Measurements from ENCODE around the gene POU2AF1. TPM values are rescaled to one million over a fixed set of nuclear protein-coding genes. Genes with fewer than 3 reads are reported as not detected.
"Not testable (repeated sequence)": the region's sequence is repeated elsewhere in the genome, so short reads cannot be mapped to it uniquely, and the experiment has no call there.

The POU2AF1 gene
- total RNA-seq, 3 donors from 2014 or later = 4.3 to 10.8 (median 7.5) TPM

- ATAC-seq (no peak), DNase-seq (no peak)
- Mint-ChIP-seq H3K27me3 (ENCODE audit: low read depth) (no peaks in the 10 kb centered on the region), H3K9me3 (no peaks in the 10 kb centered on the region), H3K4me1 (ENCODE audit: low read depth) (no peaks in the 10 kb centered on the region), H3K4me3 (no peak overlapping the region), H3K36me3 (ENCODE audit: insufficient read depth) (no peaks in the 10 kb centered on the region)
These were observed 53.8 kb downstream of the POU2AF1 start for GRCh38 chr11:111325259-111325658.

DNA sequence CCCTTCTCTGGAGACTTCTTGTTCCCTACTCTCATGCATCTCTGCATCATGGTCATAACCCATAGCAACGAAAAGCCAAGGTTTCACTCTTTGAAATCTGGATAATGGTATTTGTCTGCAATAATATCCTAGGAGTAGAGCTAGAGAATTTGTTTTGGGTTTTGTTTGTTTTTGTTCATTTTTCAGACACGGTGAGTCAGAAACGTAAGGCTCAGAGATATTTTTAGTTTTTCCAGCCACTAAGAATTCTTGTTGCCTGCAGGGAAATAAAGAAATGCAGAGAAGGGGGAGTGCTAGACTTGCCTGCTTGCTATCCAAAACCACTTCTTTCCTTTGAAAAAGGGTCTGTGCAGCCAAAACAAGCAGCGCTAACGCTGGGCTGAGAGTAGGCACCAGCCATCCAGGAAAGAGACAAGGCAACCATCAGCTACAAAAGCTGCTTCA is 54.8 kb downstream of the POU2AF1 start:
- Mint-ChIP-seq H3K36me3 (ENCODE audit: insufficient read depth) (no peaks in the 10 kb centered on the region), H3K9me3 (no peaks in the 10 kb centered on the region), H3K27me3 (ENCODE audit: low read depth) (no peaks in the 10 kb centered on the region), H3K4me3 (no peak overlapping the region), H3K4me1 (ENCODE audit: low read depth) (no peaks in the 10 kb centered on the region)
- DNase-seq = no peak
- no peak for ATAC-seq

DNA sequence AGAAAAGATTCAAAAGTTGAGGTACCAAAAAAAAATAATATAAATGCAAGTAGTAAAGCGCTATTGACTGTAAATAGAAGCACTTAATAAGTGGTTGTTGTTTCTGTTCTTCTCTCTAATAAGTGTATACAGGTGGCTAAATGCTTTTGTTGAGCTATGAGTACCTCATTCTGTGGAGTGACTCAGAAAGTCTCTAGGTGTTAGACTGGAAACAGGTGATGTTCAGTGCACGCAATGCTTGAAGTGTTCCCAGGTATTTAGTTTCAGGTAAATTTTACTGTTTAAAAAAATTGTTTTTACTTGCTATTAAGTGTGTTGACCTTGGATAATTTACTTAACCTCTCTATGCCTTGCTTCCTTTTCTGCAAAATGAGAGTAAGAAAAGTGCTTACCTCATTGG is 56.5 kb downstream of the POU2AF1 start:
- H3K4me3 Mint-ChIP-seq = no peak overlapping the region
- no peaks in the 10 kb centered on the region for H3K9me3 Mint-ChIP-seq
- ATAC-seq = no peak
- H3K4me1 Mint-ChIP-seq (ENCODE audit: low read depth) = no peaks in the 10 kb centered on the region
- H3K36me3 Mint-ChIP-seq (ENCODE audit: insufficient read depth) = no peaks in the 10 kb centered on the region
- DNase-seq = no peak
- H3K27me3 Mint-ChIP-seq (ENCODE audit: low read depth) = no peaks in the 10 kb centered on the region

GRCh38 chr11:111320728-111321568 is 58.1 kb downstream of the POU2AF1 start:
- no peaks in the 10 kb centered on the region for H3K36me3 Mint-ChIP-seq (ENCODE audit: insufficient read depth)
- DNase-seq (no peak), ATAC-seq (no peak)
- no peaks in the 10 kb centered on the region for H3K27me3 Mint-ChIP-seq (ENCODE audit: low read depth)
- H3K4me1 Mint-ChIP-seq (ENCODE audit: low read depth) = no peaks in the 10 kb centered on the region
- H3K4me3 Mint-ChIP-seq = no peak overlapping the region
- no peaks in the 10 kb centered on the region for H3K9me3 Mint-ChIP-seq

- not testable (repeated sequence) for DNase-seq; H3K9me3 Mint-ChIP-seq; H3K27me3 Mint-ChIP-seq (ENCODE audit: low read depth); ATAC-seq; H3K4me1 Mint-ChIP-seq (ENCODE audit: low read depth); H3K4me3 Mint-ChIP-seq; H3K36me3 Mint-ChIP-seq (ENCODE audit: insufficient read depth)
These were observed 58.9 kb downstream of the POU2AF1 start for GRCh38 chr11:111320199-111320598.

DNA sequence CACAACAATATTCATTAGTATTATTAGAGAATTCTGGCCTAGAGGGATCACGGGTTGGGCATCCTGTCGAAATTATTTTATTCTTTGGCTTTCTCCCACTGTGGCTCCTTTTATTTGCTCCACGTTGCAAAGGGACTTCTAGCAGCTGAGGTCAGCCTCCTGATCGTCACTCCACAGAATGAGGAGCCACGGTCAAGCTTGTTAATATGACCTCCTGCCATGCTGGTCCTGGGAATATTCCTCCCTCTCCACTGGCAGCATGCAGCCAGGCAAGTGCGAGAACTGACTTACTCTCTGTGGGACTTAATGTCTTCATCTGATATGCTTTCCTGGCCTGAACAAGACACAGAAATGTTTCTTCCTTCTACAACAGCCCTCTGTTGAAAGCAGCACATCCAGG is 59.8 kb downstream of the POU2AF1 start:
- H3K9me3 Mint-ChIP-seq = no peaks in the 10 kb centered on the region
- DNase-seq = no peak
- no peak overlapping the region for H3K4me3 Mint-ChIP-seq
- ATAC-seq = no peak
- H3K4me1 Mint-ChIP-seq (ENCODE audit: low read depth) = no peaks in the 10 kb centered on the region
- no peaks in the 10 kb centered on the region for H3K36me3 Mint-ChIP-seq (ENCODE audit: insufficient read depth)
- peaks cover 2% of the 10 kb centered on the region for H3K27me3 Mint-ChIP-seq (ENCODE audit: low read depth)

DNA sequence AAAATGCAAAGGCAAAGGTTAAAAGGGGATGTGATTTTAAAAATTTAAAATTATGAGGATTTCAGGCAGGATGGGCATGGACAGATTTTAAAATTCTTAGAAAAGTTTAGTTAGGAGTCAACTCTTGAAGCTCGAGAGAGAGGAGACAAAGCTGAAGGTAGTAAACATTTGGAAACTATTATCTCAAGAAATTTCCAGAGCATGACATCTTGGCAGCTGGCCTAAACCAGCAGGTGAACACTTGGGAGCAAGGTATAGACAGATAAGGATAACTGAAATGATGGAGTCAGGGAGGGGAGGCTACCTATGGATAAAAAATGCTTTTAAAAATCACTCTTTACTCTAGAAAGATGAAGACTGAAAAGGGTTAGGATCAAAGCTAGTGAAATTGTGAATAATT is 67.0 kb downstream of the POU2AF1 start:
- H3K4me1 Mint-ChIP-seq (ENCODE audit: low read depth) = no peaks in the 10 kb centered on the region
- H3K36me3 Mint-ChIP-seq (ENCODE audit: insufficient read depth) = no peaks in the 10 kb centered on the region
- no peak for DNase-seq
- H3K27me3 Mint-ChIP-seq (ENCODE audit: low read depth) = peaks cover 9% of the 10 kb centered on the region
- no peak for ATAC-seq
- no peak overlapping the region for H3K4me3 Mint-ChIP-seq
- H3K9me3 Mint-ChIP-seq = no peaks in the 10 kb centered on the region

DNA sequence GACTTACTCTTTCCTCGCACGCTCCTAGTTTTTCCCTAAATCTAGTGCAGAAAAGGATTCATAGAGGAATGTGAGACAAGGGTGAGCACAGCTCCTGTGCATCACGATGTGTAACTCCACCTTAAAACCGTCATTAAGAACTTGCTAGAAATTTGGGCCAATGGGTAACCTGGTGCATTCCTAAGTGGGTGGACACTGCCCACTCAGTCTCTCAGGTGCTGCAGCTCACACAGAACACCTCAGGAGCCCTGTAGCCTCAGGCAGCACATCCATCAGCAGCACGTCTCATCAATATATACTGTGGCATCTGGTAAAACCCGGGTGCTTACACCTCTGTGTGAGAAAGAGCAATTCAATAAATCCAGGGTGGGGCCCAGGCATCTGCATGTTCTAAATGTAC is 68.4 kb downstream of the POU2AF1 start:
- no peak for DNase-seq

DNA sequence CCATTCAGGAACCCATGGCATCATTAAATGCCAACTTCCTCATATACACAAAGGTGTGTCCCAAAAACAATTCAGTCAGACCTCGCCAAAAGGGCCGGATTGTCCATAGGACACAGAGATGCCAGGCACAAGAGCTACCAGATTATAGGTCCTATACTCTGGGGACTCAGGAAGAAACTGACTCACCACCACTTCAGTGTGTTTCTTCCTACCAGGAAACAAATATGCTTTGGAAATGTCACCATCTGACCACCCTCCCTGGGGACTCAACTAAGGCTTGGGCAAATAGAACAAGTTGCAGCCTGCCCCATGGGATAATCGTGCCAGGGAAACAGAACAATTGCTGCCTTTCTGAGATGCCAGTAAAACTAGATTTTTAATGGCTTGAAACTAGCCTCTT is 69.0 kb downstream of the POU2AF1 start:
- DNase-seq = no peak
- Mint-ChIP-seq H3K4me1 (ENCODE audit: low read depth) (no peaks in the 10 kb centered on the region), H3K4me3 (no peak overlapping the region), H3K27me3 (ENCODE audit: low read depth) (peaks cover 14% of the 10 kb centered on the region), H3K9me3 (no peaks in the 10 kb centered on the region), H3K36me3 (ENCODE audit: insufficient read depth) (no peaks in the 10 kb centered on the region)
- ATAC-seq = no peak

More for the DNA sequence above, 68.4 kb downstream of the POU2AF1 start:
- no peak for ATAC-seq
- H3K4me3 Mint-ChIP-seq = no peak overlapping the region
- peaks cover 14% of the 10 kb centered on the region for H3K27me3 Mint-ChIP-seq (ENCODE audit: low read depth)
- H3K9me3 Mint-ChIP-seq = no peaks in the 10 kb centered on the region
- H3K36me3 Mint-ChIP-seq (ENCODE audit: insufficient read depth) = no peaks in the 10 kb centered on the region
- H3K4me1 Mint-ChIP-seq (ENCODE audit: low read depth) = no peaks in the 10 kb centered on the region

GRCh38 chr11:111309215-111309915 is 69.7 kb downstream of the POU2AF1 start:
- peaks cover 16% of the 10 kb centered on the region for H3K27me3 Mint-ChIP-seq (ENCODE audit: low read depth)
- no peaks in the 10 kb centered on the region for H3K36me3 Mint-ChIP-seq (ENCODE audit: insufficient read depth)
- no peak overlapping the region for H3K4me3 Mint-ChIP-seq
- ATAC-seq = no peak
- H3K9me3 Mint-ChIP-seq = no peaks in the 10 kb centered on the region
- H3K4me1 Mint-ChIP-seq (ENCODE audit: low read depth) = no peaks in the 10 kb centered on the region
- DNase-seq = no peak

- peaks cover 16% of the 10 kb centered on the region for H3K27me3 Mint-ChIP-seq (ENCODE audit: low read depth)
- H3K36me3 Mint-ChIP-seq (ENCODE audit: insufficient read depth) = no peaks in the 10 kb centered on the region
- H3K4me3 Mint-ChIP-seq = no peak overlapping the region
- no peaks in the 10 kb centered on the region for H3K4me1 Mint-ChIP-seq (ENCODE audit: low read depth)
- ATAC-seq (no peak), DNase-seq (no peak)
- H3K9me3 Mint-ChIP-seq = no peaks in the 10 kb centered on the region
These were observed 70.9 kb downstream of the POU2AF1 start for GRCh38 chr11:111308140-111308539.

GRCh38 chr11:111307472-111308108 is 71.5 kb downstream of the POU2AF1 start:
- no peaks in the 10 kb centered on the region for H3K9me3 Mint-ChIP-seq
- no peaks in the 10 kb centered on the region for H3K36me3 Mint-ChIP-seq (ENCODE audit: insufficient read depth)
- peaks cover 18% of the 10 kb centered on the region for H3K27me3 Mint-ChIP-seq (ENCODE audit: low read depth)
- DNase-seq = no peak
- ATAC-seq = no peak
- no peaks in the 10 kb centered on the region for H3K4me1 Mint-ChIP-seq (ENCODE audit: low read depth)
- H3K4me3 Mint-ChIP-seq = no peak overlapping the region

- H3K27me3 Mint-ChIP-seq (ENCODE audit: low read depth) = peaks cover 17% of the 10 kb centered on the region
- no peaks in the 10 kb centered on the region for H3K9me3 Mint-ChIP-seq
- no peaks in the 10 kb centered on the region for H3K4me1 Mint-ChIP-seq (ENCODE audit: low read depth)
- H3K36me3 Mint-ChIP-seq (ENCODE audit: insufficient read depth) = no peaks in the 10 kb centered on the region
- ATAC-seq (no peak), DNase-seq (no peak)
- no peak overlapping the region for H3K4me3 Mint-ChIP-seq
These were observed 72.8 kb downstream of the POU2AF1 start for GRCh38 chr11:111306321-111306720.

GRCh38 chr11:111305876-111306275 is 73.2 kb downstream of the POU2AF1 start:
- Mint-ChIP-seq H3K4me3 (no peak overlapping the region), H3K4me1 (ENCODE audit: low read depth) (no peaks in the 10 kb centered on the region), H3K36me3 (ENCODE audit: insufficient read depth) (no peaks in the 10 kb centered on the region), H3K9me3 (no peaks in the 10 kb centered on the region), H3K27me3 (ENCODE audit: low read depth) (peaks cover 20% of the 10 kb centered on the region)
- DNase-seq = no peak
- ATAC-seq = no peak
